ENCODE measurements around the gene AASS. TPM values are rescaled to one million over a fixed set of nuclear protein-coding genes. Genes with fewer than 3 reads are reported as not detected.

Gene AASS
- polyA plus RNA-seq, 2 donors, result 4.3 to 6.0 TPM

DNA sequence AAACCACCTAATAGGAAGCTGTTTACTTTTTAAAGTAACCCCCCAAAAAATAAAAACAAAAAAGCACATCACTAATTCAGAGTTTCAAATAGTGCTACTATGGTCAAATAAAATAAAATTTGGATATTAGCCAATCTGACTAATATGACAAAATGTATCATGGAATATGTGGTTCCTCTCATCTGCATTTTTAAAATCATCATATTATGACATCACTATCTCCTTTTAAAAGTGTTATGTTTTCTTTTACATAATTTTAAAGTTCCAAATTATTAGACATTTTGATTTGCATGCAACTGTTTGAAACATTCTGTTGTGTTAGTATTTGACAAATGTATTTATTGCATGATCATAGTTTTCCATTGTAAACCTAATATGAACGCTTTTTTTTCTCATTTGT, 110.4 kb downstream of the AASS start:
- Histone ChIP-seq H3K4me3 (ENCODE audit: low read depth in 1 of 2, low read length in 2 of 2) (no peak overlapping the region), H3K9me3 (ENCODE audit: control insufficient read depth in 2 of 2, insufficient read depth in 1 of 2, low read depth in 1 of 2, low read length in 1 of 2) (no peaks in the 10 kb centered on the region), H3K27ac (ENCODE audit: low read depth in 2 of 2, low read length in 1 of 2) (no peak overlapping the region), H3K4me1 (ENCODE audit: control insufficient read depth in 2 of 2, insufficient read depth in 2 of 2, low read length in 1 of 2) (no peaks in the 10 kb centered on the region), H3K36me3 (ENCODE audit: control insufficient read depth in 2 of 2, insufficient read depth in 2 of 2, low read length in 1 of 2) (no peaks in the 10 kb centered on the region), H3K27me3 (ENCODE audit: control insufficient read depth in 1 of 2, insufficient read depth in 2 of 2, low read length in 2 of 2) (no peaks in the 10 kb centered on the region)
- 78 to 81% methylated on average over 1 of the region's 1 CpG for WGBS, 2 donors

DNA sequence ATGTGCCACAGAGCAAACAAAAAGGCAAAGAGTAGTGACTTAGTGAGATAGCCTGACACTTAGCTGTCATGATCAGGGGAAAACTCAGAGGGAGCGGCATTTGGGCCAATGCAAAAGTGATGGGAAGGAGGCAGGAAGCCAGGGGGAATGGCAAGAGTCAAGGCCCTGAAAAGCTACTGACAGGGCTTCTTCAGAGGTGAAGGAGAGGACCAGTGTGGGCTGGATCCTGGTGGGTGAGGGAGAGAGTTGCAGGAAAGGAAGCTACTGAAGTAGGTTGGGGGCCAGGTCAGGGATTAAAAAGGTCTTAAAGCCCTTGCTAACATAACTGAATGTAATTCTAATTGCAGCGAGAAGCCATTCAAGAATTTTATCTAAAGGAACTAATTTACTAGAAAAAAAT, 117.0 kb downstream of the AASS start:
- Histone ChIP-seq H3K4me3 (ENCODE audit: low read depth in 1 of 2, low read length in 2 of 2) (no peak overlapping the region), H3K36me3 (ENCODE audit: control insufficient read depth in 2 of 2, insufficient read depth in 2 of 2, low read length in 1 of 2) (no peaks in the 10 kb centered on the region), H3K27ac (ENCODE audit: low read depth in 2 of 2, low read length in 1 of 2) (no peak overlapping the region), H3K27me3 (ENCODE audit: control insufficient read depth in 1 of 2, insufficient read depth in 2 of 2, low read length in 2 of 2) (no peaks in the 10 kb centered on the region), H3K9me3 (ENCODE audit: control insufficient read depth in 2 of 2, insufficient read depth in 1 of 2, low read depth in 1 of 2, low read length in 1 of 2) (no peaks in the 10 kb centered on the region), H3K4me1 (ENCODE audit: control insufficient read depth in 2 of 2, insufficient read depth in 2 of 2, low read length in 1 of 2) (no peaks in the 10 kb centered on the region)
- 87 to 94% methylated on average over 2 of the region's 2 CpGs for WGBS, 2 donors

Other genes with a start within 250 kb of the AASS start
- gene FEZF1, start 160.5 kb upstream of the AASS start, polyA plus RNA-seq, result not detected